GM10847 (cell line): ENCODE measurements around the gene ATMIN.

Experiments used
- POLR2A ChIP-seq: IDR thresholded peaks from 2 replicates; pipeline ENCODE4 v1.6.1; 2011; ENCODE audit not compliant: insufficient read length; ENCODE audit errors: extremely low read depth

ATMIN gene

GRCh38 chr16:81001330-81001729 lies 34.3 kb upstream of the ATMIN start:
- TF ChIP-seq POLR2A: no peak

GRCh38 chr16:81003064-81003463 lies 32.6 kb upstream of the ATMIN start:
- no peak for TF ChIP-seq POLR2A

- no peak for TF ChIP-seq POLR2A
These were observed 31.8 kb upstream of the ATMIN start for GRCh38 chr16:81003610-81004460.

DNA sequence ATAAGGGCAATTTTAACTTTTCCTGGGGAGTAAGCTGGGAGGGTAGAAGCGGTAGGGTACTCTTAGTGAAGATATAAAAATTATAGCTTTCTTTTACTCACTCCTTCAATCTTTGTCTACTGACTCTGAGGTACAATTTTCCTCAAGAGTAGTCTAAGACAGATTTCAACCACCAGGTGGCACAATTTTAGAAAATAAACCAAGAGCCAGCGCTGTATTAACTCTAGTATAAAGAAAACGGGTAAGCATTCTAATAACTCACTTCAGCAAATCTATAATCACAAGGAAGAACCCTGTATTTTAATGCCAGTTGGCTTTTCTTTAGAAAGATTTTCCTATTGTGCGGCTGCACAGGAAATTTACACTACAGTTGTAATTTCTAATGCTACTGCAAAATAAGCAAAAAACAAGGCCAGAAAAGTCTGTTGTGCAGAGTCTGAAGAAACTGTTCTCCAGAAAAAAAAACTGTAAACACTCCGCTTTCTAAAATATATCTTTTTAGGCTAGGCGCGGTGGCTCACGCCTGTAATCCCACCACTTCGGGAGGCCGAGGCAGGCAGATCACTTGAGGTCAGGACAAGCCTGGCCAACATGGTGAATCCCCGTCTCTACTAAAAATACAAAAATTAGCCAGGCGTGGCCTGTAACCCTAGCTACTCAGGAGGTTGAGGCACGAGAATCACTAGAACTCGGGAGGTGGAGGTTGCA lies 30.8 kb upstream of the ATMIN start:
- TF ChIP-seq POLR2A: no peak

DNA sequence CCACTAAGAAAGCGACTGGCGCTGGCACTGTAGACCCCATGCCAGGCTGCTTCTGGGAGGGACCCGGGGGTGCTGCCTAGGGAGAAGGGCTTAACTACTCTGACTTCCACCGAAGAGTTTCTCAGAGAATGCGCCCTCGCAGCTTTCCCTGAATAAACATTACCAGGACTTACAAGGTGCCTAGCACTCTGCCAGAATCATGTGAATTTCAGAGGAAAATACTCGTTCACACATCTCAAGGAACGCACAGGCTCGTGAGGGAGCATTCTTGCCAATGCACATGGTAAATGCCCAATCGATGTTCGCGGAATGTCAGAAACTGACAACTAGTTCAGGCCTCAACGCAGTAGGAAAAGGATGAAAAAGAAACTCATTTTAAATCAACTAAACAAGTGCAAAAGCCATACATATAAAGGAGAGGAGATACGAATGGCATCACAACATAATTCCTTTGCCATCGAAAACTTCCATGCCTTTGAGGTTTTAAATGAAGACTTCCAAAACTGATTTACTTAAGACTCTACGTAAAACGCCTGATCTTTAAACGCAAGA lies 30.0 kb upstream of the ATMIN start:
- TF ChIP-seq POLR2A: no peak

- TF ChIP-seq POLR2A: peak; percentile 66
These were observed 29.3 kb upstream of the ATMIN start for GRCh38 chr16:81006211-81006812.

DNA sequence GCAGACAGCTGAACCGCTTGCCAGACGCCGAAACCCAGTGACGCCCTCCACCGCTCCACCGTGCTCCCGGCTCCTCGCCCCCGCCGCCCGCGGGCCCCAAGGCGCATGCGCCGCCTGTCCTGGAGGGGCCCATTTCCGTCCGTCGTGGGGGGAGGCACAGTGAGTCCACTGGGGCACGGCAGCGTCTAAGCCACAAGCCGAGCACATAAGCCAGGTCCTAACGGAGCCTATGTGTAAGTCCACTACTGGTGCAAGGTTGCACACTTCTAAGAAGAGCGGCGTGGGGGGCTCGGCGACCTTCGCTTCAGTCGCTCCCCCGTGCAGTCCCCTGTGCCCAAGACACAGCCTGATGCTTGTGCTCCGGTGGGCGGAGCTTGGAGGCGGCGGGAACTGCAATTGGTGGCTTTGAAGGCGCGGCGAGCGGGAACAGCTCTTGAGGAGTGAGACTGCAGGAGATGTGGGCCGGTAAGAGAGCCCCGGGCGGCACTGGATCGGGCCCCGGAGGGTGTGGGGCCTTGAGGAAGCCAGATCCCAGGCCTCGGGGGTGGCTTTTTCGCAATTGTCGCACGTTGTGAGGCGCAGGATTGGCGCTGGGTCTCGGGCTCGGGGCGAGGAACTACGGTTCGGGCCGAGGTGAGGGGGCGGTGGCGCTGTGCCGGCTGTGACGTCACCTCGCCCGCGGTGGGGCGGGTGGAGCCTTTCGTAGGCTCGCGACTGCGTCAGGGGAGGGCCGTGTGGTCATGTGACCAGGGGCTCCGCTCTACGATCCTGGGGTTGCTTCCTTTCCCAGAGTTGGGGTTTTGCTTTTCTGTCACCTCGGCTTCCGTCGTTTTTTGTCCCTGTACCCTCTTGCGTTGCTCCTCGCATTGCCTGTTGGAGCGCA lies 28.6 kb upstream of the ATMIN start, which contains the start of the genes CENPN and CMC2:
CENPN (plus strand) TSS at position 402 of the 883 bp plus-strand sequence. CDS start 4,726 bp downstream, outside the sequence.
CMC2 (minus strand) TSS at position 73 of the 883 bp plus-strand sequence. CDS start 9,491 bp downstream, outside the sequence.
- TF ChIP-seq POLR2A: peak; percentile 52

- no peak for TF ChIP-seq POLR2A
These were observed 27.2 kb upstream of the ATMIN start for GRCh38 chr16:81008505-81008789.

DNA sequence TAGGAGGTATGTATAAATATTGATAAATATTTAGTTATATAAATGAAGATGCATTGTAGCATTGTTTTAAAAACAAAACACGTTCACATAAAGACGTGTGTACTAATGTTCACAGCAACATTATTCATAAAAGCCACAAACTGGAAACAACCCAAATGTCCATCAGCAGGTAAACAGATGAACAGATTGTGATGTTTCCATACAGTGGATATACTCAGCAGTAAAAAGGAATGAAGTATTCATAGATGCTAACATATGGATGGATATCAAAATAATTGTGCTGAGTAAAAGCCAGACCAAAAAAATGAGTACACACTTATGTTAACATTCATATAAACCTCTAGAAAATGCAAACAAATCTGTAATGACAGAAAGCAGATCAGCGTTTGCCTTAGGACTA lies 22.7 kb upstream of the ATMIN start:
- TF ChIP-seq POLR2A: no peak

- TF ChIP-seq POLR2A: no peak
These were observed 21.0 kb upstream of the ATMIN start for GRCh38 chr16:81014672-81015071.

GRCh38 chr16:81018496-81018895 lies 17.1 kb upstream of the ATMIN start:
- no peak for TF ChIP-seq POLR2A

- TF ChIP-seq POLR2A: no peak
These were observed 9.2 kb upstream of the ATMIN start for GRCh38 chr16:81026429-81026828.

DNA sequence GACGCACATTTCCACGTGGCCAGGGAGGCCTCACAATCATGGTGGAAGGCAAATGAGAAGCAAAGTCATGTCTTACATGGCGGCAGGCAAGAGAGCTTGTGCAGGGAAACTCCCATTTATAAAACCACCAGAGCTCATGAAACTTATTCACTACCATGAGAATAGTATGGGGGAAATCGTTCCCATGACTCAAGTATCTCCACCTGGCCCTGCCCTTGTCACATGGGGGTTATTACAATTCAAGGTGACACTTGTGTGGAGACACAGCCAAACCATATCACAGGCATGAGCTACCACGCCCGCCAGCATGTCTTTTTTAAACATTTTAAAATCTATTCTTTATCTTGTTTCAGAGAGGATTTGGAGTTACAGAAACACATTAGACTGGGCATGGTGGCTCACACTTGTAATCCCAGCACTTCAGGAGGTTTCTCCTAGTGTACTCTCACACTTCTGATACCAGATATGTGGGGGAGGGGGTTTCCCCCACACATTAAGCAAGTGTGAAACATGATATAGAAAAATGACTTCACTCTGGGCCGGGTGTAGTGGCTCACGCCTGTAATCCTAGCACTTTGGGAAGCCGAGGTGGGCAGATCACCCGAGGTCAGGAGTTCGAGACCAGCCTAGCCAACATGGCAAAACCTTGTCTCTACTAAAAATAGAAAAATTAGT lies 5.6 kb upstream of the ATMIN start:
- no peak for TF ChIP-seq POLR2A
